ENCODE results near the gene MAP2K6.

Gene MAP2K6

DNA sequence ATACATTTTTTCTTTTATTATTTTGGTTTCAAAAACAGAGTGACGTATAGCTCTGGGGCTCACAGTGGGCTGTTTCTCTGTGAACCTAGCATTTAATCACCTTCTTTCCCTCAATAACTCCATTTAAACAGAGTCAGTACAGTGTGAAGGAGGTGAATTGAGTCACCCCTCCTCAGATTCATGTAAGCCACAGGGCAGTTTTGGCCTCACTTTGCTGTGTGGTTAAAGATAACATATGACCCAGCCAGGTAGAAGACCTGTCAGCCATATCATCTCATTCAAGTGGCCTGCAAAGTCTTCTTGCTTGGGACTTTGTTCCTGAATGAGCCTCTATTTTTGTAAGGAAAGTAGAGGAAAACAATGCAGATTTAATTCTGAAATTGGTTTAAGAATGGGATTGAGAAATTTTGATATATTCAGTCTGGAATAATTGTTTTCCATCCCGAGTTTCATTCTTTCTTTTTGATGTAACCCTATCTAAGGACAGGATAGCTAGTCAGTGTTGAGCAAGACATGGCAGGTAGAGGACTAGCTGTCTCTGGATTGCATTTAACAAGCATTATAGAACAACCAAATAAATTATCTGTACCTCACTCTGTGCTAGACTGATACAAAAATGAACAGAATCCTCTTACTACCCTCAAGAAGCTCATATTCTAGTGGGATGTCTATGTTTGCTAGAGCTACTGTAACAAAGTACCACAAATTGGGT, 13.1 kb downstream of the MAP2K6 start:
- no peak for DNase-seq

- no peak for DNase-seq
These were observed 13.9 kb downstream of the MAP2K6 start for GRCh38 chr17:69428252-69428980.

GRCh38 chr17:69430488-69430887, 16.0 kb downstream of the MAP2K6 start:
- no peak for DNase-seq

DNA sequence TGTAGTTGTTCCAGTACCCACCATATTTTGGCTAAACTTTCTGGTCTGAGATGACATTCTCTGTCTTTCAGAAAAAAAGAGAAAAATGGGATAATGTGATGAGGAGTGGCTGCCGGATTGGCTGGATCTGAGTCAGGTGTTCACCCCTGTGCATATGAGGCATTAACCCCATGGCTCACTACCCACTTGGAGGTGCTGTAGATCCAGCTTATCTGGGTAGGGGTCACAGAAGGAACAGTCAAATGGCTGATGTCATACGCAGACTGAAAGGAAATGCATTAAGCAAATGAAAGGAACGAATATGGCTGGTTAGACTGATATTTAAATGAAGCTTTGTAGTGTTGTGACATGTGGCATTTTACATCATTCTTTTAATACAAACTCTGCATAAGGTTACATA, 17.3 kb downstream of the MAP2K6 start:
- no peak for DNase-seq

DNA sequence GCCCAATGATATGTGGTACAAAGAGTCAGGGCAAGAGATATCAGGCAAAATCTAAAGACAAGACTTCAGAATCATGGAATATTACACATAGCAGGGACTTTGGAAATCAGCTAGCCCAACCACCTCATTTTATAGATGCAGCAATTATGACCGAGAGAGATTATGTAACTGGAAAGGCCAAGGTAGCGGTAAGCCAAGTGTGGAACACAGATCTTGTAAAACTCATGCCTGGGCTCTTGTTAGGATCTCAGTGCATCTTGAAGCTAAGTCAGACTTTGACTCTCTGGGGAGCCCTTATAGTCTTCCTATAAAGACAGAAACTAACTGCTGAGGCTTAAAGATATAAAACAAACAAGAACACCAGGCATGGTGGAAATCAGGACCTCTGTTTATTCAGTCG, 18.6 kb downstream of the MAP2K6 start:
- DNase-seq = no peak

DNA sequence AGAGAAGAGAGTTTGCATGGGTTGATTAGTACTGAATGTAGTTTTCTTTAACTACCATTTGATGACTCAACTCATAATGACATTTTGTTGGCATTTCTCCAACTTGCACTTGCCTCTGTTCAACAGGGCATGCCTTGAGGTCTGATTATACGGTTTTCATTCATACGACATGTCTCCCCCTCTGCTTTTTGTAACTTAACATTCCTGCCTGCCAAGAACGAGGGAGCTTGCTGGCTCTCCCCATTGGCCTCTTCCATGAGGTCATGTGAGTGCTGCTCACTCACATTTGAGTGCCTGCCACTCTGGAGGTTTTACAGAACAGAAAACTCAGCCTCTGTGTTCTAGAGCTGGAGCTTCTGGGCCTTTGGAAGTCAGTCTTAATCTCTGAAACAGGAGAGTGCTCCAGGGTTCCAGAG, 19.7 kb downstream of the MAP2K6 start:
- DNase-seq = no peak

GRCh38 chr17:69435971-69436696, 21.6 kb downstream of the MAP2K6 start:
- DNase-seq = no peak

GRCh38 chr17:69437475-69437874, 23.0 kb downstream of the MAP2K6 start:
- no peak for DNase-seq

DNA sequence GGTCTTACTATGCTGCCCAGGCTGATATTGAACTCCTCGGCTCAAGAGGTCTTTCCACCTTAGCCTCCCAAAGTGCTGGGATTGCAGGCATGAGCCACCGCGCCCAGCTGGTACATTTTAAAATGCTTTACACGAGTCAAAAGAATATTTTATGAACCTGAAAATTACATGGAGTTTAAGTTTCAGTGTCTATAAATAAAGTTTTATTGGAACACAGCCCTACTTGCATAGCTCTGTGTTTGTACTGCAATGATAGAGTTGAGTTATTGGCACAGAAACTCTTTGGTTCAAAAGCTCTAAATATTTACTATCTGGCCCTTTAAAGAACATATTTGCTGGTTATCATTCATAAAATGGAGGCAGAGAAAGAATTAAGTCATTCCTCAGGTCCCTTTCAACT, 24.3 kb downstream of the MAP2K6 start:
- DNase-seq = no peak

DNA sequence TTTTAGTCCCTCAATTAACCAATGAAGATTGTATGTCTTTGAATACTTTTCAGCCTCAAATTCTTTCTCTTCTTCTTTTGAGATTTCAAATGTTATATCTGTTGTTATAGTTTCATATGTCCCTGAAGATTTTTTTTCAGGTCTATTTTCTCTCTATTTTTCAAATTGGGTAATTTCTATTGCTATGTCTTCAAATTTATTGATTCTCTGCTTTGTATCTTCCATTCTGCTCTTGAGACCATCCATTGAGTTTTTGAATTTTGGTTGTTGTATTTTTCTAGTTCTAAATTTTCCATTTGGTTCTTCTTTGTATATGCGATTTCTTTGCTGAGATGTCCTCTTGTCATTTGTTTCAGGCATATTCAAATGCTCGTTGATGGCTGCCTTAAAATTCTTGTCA, 26.7 kb downstream of the MAP2K6 start:
- no peak for DNase-seq

- no peak for DNase-seq
These were observed 28.6 kb downstream of the MAP2K6 start for GRCh38 chr17:69443138-69443537.

GRCh38 chr17:69444023-69444422, 29.5 kb downstream of the MAP2K6 start:
- DNase-seq = no peak

DNA sequence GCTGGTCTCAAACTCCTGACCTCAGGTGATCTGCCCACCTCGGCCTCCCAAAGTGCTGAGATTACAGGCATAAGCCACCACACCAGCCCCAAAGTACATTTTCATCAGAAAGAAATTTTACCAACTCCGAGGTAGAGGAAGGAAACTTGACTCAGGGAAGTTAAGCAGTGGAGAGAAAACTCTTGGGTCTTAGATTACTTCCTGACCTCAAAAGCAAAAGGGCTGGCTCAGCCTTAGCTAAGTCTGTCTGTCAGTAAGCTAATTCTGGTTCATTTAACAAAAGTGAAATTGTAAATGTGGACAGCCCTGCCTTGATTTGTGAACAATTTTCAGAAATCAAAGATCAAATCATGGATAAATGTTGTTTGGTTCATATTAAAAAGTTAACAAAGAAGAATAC, 30.6 kb downstream of the MAP2K6 start:
- DNase-seq = no peak

DNA sequence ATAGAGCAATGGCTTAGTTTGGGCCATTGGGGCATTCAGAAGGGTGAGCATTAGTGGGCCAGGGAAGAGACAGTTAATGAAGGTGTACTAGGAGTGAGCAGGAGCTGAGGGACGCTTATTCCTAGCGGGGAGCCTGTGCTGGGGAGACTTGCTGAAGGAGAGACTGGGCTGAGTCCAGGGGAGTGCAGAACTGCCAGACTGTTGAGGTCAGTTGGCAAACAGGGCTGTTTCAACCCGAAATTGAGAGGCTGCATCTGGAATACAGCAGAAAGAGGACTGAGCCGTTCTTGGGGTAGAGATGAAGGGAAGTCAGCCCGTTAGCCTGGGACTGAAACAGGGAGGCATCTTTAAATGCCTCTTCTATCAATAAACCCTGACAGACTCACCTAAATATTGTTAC, 33.2 kb downstream of the MAP2K6 start:
- DNase-seq = no peak

GRCh38 chr17:69448431-69449102, 34.1 kb downstream of the MAP2K6 start:
- DNase-seq = no peak

DNA sequence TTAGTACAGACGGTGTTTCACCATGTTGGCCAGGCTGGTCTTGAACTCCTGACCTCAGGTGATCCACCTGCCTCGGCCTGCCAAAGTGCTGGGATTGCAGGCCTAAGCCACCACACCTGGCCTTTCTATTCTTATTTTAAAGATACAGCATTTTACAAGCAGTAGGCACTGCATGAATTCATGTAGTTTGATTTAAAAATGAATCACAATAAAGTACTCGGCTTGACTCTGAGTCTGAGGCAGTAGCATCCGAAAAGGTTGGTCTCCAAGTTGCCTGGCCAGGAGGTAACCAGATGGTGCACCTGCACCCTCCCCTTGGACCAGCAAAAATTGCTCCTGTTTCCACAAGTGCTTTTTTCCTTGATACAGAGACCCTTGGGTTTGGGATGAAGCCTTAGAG, 35.6 kb downstream of the MAP2K6 start:
- no peak for DNase-seq

GRCh38 chr17:69450918-69451317, 36.4 kb downstream of the MAP2K6 start:
- no peak for DNase-seq

DNA sequence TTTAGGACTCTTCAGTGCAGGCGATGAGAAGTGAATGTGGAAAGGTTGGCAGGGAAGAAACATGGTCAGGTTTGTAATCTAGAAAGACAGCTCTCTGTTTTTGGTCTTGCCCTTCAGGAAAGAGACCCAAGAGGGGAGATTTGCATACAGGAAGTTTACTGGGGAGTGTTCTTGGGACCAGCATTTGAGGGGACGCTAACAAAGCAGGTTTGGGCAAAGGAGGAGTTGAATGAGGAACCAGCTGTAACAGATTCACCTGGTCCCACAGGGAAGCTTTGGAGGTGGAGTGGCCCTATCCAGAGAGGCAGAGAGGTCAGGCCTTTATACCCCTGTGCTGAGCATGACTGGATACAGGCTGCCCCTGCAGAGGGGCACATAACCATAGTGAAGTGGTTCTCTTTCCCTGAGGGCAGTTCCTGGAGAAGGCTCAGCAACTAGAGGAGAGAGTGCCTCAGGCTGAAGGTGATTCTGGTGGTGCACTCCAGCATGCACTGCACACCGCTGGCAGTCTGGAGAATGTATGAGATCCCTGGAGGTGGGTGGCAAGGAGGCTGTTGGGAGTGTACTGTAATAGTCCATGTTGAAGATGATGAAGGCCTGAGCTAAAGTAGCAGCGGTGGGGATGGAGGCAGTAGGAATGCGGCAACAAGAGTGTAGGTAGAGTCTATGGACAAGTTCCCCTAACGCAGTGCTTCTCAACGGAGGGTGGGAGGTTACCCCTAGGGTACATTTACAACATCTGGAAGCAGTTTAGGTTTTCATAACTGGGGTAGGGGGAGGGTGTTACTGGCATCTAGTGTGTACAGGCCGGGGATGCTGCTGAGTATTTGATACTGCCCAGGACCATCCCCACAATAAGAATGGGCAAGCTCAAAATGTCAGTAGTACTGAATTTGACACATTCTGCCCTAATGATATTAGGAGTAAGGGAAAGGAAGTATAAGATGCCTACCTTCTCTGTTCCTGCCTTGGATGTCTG, 37.2 kb downstream of the MAP2K6 start:
- no peak for DNase-seq

- no peak for DNase-seq
These were observed 38.3 kb downstream of the MAP2K6 start for GRCh38 chr17:69452664-69453260.

- DNase-seq = no peak
These were observed 39.6 kb downstream of the MAP2K6 start for GRCh38 chr17:69454051-69454450.

- no peak for DNase-seq
These were observed 40.5 kb downstream of the MAP2K6 start for GRCh38 chr17:69455040-69455439.

GRCh38 chr17:69457603-69458002, 43.1 kb downstream of the MAP2K6 start:
- no peak for DNase-seq
